ENCODE measurements around the gene SERP2.

SERP2 gene

DNA sequence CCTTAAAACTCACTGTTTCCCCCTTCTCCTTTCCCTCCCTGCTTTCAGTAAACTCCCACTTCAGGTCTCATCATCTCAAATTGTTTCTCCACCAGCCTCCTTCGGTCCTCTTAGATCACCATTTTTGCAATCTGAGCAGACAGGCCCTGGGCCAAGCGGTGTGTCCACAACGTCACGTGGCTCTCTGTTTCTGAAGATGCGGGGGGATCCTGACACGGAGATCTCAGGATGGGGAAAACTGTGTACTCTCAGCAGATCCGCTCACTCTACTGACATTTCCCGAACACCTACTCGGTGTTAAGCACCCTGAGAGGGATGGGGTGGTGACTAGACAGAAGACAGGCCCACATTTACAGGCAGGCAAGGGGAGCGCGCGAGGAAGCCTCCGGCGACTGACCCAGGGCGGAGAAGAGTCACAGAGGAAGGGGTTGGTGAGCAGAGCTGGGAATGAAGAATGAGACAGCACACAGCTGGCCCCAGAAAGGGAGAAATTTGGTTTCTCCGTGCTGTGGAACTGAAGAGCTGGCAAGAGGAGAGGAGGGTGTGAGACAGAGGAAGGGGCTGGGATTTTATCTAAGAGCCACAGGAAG is 38.8 kb downstream of the SERP2 start:
- Histone ChIP-seq H3K4me3 (ENCODE audit: low read depth, low read length) (no peak overlapping the region), H3K9me3 (no peaks in the 10 kb centered on the region), H3K4me1 (no peaks in the 10 kb centered on the region), H3K36me3 (no peaks in the 10 kb centered on the region), H3K27me3 (no peaks in the 10 kb centered on the region)
- TF ChIP-seq, protein P1, sequence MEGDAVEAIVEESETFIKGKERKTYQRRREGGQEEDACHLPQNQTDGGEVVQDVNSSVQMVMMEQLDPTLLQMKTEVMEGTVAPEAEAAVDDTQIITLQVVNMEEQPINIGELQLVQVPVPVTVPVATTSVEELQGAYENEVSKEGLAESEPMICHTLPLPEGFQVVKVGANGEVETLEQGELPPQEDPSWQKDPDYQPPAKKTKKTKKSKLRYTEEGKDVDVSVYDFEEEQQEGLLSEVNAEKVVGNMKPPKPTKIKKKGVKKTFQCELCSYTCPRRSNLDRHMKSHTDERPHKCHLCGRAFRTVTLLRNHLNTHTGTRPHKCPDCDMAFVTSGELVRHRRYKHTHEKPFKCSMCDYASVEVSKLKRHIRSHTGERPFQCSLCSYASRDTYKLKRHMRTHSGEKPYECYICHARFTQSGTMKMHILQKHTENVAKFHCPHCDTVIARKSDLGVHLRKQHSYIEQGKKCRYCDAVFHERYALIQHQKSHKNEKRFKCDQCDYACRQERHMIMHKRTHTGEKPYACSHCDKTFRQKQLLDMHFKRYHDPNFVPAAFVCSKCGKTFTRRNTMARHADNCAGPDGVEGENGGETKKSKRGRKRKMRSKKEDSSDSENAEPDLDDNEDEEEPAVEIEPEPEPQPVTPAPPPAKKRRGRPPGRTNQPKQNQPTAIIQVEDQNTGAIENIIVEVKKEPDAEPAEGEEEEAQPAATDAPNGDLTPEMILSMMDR (IDR thresholded peaks at IDR 0.05; ENCODE audit: low read depth, low read length), result no peak
- DNase-seq, result no peak

DNA sequence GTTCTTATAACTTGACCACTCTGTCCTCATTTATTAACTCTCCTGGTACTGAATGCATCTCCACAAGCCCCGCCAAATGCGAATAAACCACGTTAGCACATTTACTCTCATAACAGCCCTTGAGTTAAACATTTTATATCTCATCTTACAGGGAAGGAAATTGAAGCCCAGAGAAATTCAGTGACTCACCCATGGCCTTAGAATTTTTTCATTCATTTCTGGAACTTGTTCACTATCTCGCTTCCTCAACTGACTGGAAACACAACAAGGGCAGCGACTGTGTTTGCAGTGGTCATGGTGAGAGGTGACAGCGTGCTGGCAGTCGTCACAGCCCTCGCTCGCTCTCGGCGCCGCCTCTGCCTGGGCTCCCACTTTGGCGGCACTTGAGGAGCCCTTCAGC is 39.5 kb downstream of the SERP2 start:
- no peaks in the 10 kb centered on the region for H3K4me1 ChIP-seq
- H3K4me3 ChIP-seq (ENCODE audit: low read depth, low read length), result no peak overlapping the region
- DNase-seq, result no peak
- no peaks in the 10 kb centered on the region for H3K27me3 ChIP-seq
- TF ChIP-seq, protein P1 (IDR thresholded peaks at IDR 0.05; ENCODE audit: low read depth, low read length), result no peak
- H3K36me3 ChIP-seq, result no peaks in the 10 kb centered on the region
- H3K9me3 ChIP-seq, result no peaks in the 10 kb centered on the region

DNA sequence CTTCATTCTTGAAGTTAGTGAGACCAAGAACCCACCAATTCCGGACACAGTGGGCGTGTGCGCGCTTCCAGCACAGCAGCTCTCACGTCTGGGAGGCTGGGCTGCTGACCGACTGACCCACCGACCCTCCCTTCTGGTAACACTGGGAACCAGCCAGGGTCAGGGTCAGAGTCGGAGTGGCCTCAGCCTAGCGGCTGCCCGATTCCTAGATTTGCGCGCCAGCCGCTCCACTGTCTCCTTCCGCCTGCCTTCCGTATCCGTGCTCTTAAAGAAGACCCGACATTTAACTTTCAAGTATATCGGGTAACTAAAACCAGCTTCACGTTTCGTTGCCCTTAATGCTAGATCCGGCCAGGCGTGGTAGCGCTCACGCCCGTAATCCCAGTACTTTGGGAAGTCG is 41.1 kb downstream of the SERP2 start:
- no peak for DNase-seq
- Histone ChIP-seq H3K36me3 (no peaks in the 10 kb centered on the region), H3K4me3 (ENCODE audit: low read depth, low read length) (no peak overlapping the region), H3K27me3 (no peaks in the 10 kb centered on the region), H3K4me1 (no peaks in the 10 kb centered on the region), H3K9me3 (no peaks in the 10 kb centered on the region)
- TF ChIP-seq, protein P1 (IDR thresholded peaks at IDR 0.05; ENCODE audit: low read depth, low read length), result no peak

DNA sequence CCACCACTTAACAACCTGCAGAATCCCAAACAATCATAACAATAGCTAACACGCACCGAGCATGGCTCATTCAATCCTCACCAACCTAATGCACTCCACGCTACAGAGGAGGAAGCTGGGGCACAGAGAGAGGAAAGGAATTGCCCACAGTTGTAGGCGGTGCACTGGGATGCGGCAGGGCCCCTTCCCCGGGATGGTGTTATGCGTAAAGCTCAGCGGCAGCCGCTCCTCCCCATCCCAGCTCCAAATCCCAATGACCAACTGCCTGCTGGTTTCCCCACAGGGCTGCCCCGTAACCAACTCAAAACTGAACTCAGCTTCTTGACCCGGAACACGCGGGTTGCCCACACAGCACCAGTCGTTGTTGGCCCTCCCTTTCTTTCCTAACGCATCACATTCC is 42.2 kb downstream of the SERP2 start:
- Histone ChIP-seq H3K27me3 (no peaks in the 10 kb centered on the region), H3K9me3 (no peaks in the 10 kb centered on the region), H3K4me3 (ENCODE audit: low read depth, low read length) (no peak overlapping the region), H3K36me3 (no peaks in the 10 kb centered on the region), H3K4me1 (no peaks in the 10 kb centered on the region)
- TF ChIP-seq, protein P1 (IDR thresholded peaks at IDR 0.05; ENCODE audit: low read depth, low read length), result no peak
- no peak for DNase-seq

DNA sequence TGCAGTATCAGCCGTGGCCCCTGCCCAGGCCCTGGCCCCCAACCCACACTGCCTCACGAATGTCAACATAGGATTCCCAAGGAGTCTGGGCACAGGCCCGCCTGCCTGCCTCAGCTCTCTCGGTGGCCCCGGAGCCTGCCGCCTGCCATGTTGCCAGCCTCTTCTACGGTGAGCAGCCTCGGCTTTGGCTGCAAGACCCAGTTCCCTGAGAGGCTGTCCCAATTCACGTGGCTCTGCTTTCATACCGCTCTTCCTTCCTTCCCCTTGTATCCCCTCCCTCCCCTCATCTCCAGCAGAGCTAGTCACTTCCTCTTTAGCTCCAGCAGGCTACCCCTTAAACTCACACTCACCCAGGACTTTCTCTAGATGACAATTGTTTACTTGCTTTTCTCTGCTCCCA is 42.7 kb downstream of the SERP2 start:
- Histone ChIP-seq H3K4me3 (ENCODE audit: low read depth, low read length) (no peak overlapping the region), H3K9me3 (no peaks in the 10 kb centered on the region), H3K36me3 (no peaks in the 10 kb centered on the region; the same call in 1 of the 2 replicates), H3K27me3 (no peaks in the 10 kb centered on the region), H3K4me1 (no peaks in the 10 kb centered on the region)
- no peak for DNase-seq
- TF ChIP-seq, protein P1 (IDR thresholded peaks at IDR 0.05; ENCODE audit: low read depth, low read length), result no peak

DNA sequence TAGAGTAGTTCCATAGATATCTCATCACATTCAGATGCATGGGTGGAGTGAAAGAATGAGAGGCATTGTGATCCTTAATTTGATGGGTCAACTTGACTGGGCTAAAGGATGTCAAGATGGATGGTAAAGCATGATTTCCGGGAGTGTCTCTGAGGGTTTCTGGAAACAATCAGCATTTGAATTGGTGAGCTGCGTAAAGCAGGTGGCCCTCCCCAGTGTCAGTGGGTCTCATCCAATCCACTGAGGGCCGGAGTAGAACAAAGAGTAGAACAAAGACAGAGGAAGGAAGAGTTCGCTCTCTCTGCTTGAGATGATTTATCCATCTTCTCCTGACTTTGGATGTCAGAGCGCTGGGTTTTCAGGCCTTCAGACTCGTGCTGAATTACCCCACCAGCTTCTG is 43.1 kb downstream of the SERP2 start:
- TF ChIP-seq, protein P1 (IDR thresholded peaks at IDR 0.05; ENCODE audit: low read depth, low read length), result no peak
- Histone ChIP-seq H3K4me3 (ENCODE audit: low read depth, low read length) (no peak overlapping the region), H3K9me3 (no peaks in the 10 kb centered on the region), H3K4me1 (no peaks in the 10 kb centered on the region), H3K36me3 (no peaks in the 10 kb centered on the region; the same call in 1 of the 2 replicates), H3K27me3 (no peaks in the 10 kb centered on the region)
- no peak for DNase-seq
